RWPE2 (cell line): ENCODE data around the gene FBXL7.

Source experiments
- ATAC-seq: fragments of 200-7000 bp; cut with Tn5 transposase; 3 replicates; pipeline ENCODE4 v1.9.1; 2021; ENCODE audit warnings: low read depth
- DNase-seq: peaks from one replicate; pipeline ENCODE4 v3.0.0-alpha.2; 2020; ENCODE audit warnings: low spot score
- H3K27ac ChIP-seq: fragments of 450-650 bp; 2 replicates; pipeline ENCODE4 v1.5.1; 2017; ENCODE audit warnings: mild to moderate bottlenecking; ENCODE audit not compliant: poor library complexity, severe bottlenecking
- H3K27me3 ChIP-seq: fragments of 250-450 bp; sonication (Bioruptor Pico); 2 replicates; pipeline ENCODE4 v1.5.1; 2021; ENCODE audit warnings: mild to moderate bottlenecking, moderate library complexity; ENCODE audit not compliant: insufficient read depth, poor library complexity, severe bottlenecking
- H3K36me3 ChIP-seq: fragments of 250-450 bp; sonication (Bioruptor Pico); 2 replicates; pipeline ENCODE4 v1.5.1; 2020; ENCODE audit warnings: low read depth, mild to moderate bottlenecking, moderate library complexity
- H3K4me1 ChIP-seq: fragments of 250-450 bp; sonication (Bioruptor Pico); 2 replicates; pipeline ENCODE4 v1.5.1; 2021; ENCODE audit warnings: mild to moderate bottlenecking, moderate library complexity; ENCODE audit not compliant: insufficient read depth, poor library complexity, severe bottlenecking
- H3K4me3 ChIP-seq: fragments of 250-450 bp; sonication (Bioruptor Pico); 2 replicates; pipeline ENCODE4 v1.5.1; 2021; ENCODE audit warnings: mild to moderate bottlenecking, moderate library complexity; ENCODE audit not compliant: severe bottlenecking
- H3K9me3 ChIP-seq: fragments of 250-450 bp; sonication (Bioruptor Pico); 2 replicates; pipeline ENCODE4 v1.5.1; 2021; ENCODE audit warnings: mild to moderate bottlenecking, moderate library complexity; ENCODE audit not compliant: severe bottlenecking
- CTCF ChIP-seq: fragments of 450-650 bp; IDR thresholded peaks from one replicate; pipeline ENCODE4 v1.5.1; 2017; ENCODE audit warnings: mild to moderate bottlenecking, moderate library complexity; ENCODE audit not compliant: poor library complexity, severe bottlenecking

Gene FBXL7

GRCh38 chr5:15691521-15691920 is 191.5 kb downstream of the FBXL7 start:
- Histone ChIP-seq H3K27ac (no peak overlapping the region), H3K4me3 (no peak overlapping the region), H3K36me3 (no peaks in the 10 kb centered on the region), H3K4me1 (no peaks in the 10 kb centered on the region), H3K9me3 (no peaks in the 10 kb centered on the region), H3K27me3 (no peaks in the 10 kb centered on the region)
- no peak for DNase-seq
- ATAC-seq, result no peak
- TF ChIP-seq CTCF, result no peak

GRCh38 chr5:15692706-15693381 is 192.9 kb downstream of the FBXL7 start:
- TF ChIP-seq CTCF, result no peak
- ATAC-seq (no peak), DNase-seq (no peak)
- H3K4me1 ChIP-seq, result no peaks in the 10 kb centered on the region
- H3K4me3 ChIP-seq, result no peak overlapping the region
- H3K27ac ChIP-seq, result no peak overlapping the region
- H3K9me3 ChIP-seq, result no peaks in the 10 kb centered on the region
- no peaks in the 10 kb centered on the region for H3K27me3 ChIP-seq
- no peaks in the 10 kb centered on the region for H3K36me3 ChIP-seq

DNA sequence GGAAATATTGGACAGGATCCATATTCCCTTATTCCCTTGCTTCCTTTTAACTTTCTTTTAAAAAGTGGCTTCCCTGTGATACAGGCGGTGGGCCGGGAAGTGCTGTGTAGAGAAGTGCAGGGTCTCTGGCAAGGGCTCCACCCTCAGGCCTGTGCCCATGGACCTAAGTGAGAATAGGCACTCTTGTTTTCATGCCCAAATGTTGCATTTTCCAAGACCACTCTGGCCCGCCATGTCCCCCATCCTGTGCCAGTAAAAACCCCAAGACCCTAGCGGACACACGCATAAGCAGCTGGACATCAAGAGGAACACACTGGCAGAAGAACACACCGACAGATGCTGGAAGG is 193.4 kb downstream of the FBXL7 start:
- Histone ChIP-seq H3K9me3 (no peaks in the 10 kb centered on the region), H3K4me3 (no peak overlapping the region), H3K36me3 (no peaks in the 10 kb centered on the region), H3K27me3 (no peaks in the 10 kb centered on the region), H3K4me1 (no peaks in the 10 kb centered on the region), H3K27ac (no peak overlapping the region)
- TF ChIP-seq CTCF, result no peak
- ATAC-seq (no peak), DNase-seq (no peak)

DNA sequence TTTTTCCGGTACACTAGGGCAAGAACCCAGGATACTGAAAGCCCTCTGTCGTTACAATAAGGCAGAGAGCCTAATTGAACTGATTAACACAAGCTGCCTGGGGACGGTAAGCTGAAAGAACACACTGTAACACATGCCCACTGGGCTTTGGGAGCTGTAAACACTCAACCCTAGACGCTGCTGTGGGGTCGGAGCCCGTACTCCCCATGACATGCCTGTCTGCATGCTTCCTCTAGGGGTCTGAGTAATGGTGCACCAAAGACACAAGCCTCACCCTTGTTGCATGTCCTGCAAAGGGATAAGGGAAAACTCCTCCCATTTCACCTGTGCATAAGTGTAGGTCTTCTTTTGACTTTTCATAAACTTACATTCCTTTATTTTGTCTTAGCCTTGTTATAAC is 194.0 kb downstream of the FBXL7 start:
- ATAC-seq (no peak), DNase-seq (no peak)
- H3K27ac ChIP-seq, result no peak overlapping the region
- H3K27me3 ChIP-seq, result no peaks in the 10 kb centered on the region
- no peak overlapping the region for H3K4me3 ChIP-seq
- H3K9me3 ChIP-seq, result no peaks in the 10 kb centered on the region
- no peak for TF ChIP-seq CTCF
- no peaks in the 10 kb centered on the region for H3K36me3 ChIP-seq
- H3K4me1 ChIP-seq, result no peaks in the 10 kb centered on the region

DNA sequence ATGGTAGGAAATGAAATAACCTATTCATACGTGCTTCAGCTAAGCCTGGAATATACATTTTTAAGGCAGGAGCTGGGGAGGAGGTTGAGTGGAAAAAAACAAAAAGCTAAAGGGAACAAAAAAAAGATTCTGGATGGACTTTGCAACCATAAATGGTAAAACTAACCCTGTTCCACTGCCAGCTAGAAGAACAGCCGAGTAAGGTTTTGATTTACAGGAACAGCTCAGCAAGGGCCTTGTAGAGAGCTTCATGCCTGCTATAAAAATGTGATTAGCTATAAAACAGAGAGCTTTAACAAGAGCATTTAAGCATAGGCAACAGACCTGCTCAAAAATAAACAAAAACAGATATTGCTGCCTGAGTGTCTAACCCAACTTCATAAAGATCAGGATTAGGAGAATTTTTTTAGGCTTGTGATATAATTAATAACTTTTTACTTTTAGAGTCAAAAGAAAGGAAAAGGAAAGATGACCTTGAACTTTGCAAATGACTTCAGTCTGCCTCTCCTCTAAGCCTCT is 194.8 kb downstream of the FBXL7 start:
- Histone ChIP-seq H3K4me3 (no peak overlapping the region), H3K27ac (no peak overlapping the region), H3K9me3 (no peaks in the 10 kb centered on the region), H3K4me1 (no peaks in the 10 kb centered on the region), H3K36me3 (no peaks in the 10 kb centered on the region), H3K27me3 (no peaks in the 10 kb centered on the region)
- TF ChIP-seq CTCF, result no peak
- ATAC-seq (no peak), DNase-seq (no peak)
